K562 (cell line): ENCODE measurements around the gene BCKDHB. TPM values are rescaled to one million over a fixed set of nuclear protein-coding genes. Genes with fewer than 3 reads are reported as not detected.

Source experiments
- ATAC-seq: fragments of 200-7000 bp; cut with Tn5 transposase; 3 replicates; pipeline ENCODE4 v1.9.1; 2020; ENCODE audit warnings: moderate library complexity
- BruUV-seq: library from RNA; stranded (reverse); fragments of 400-500 nt; replicated peaks from 2 replicates; lab custom pipeline; 2021; lab: Mats Ljungman, UMichigan
- CTCF ChIA-PET: fragments of 300-600 bp; formaldehyde crosslinking; extraction: SDS; loops from one replicate; lab custom pipeline; 2021; ENCODE audit warnings: low intra/inter-chr PET ratio; lab: Yijun Ruan, JAX
- POLR2A ChIA-PET: fragments of 300-600, 350-650 bp; sonication (Branson Sonifier 250); formaldehyde crosslinking; extraction: SDS; loops from one replicate; lab custom pipeline; 2021; ENCODE audit warnings: antibody characterized with exemption, inconsistent platforms; lab: Yijun Ruan, JAX
- DNase-seq, 4 experiments: peaks; one replicate each; pipeline versions ENCODE4 v3.0.0 to v3.0.0-alpha.2; 2011 to 2018; ENCODE audit warnings: low spot score in 3 of 4, mixed read lengths in 3 of 4; ENCODE audit errors: extremely low read depth in 1 of 4
- FAIRE-seq: peaks from 2 replicates; lab custom pipeline; 2011; peaks lifted over from hg19 to GRCh38; lab: Jason Lieb, UNC
- H2AFZ ChIP-seq: 2 replicates; pipeline ENCODE4 v1.6.0; 2011; ENCODE audit warnings: low read depth, low read length, control low read depth, inconsistent platforms
- H3K27ac ChIP-seq: fragments of 200-600 bp; 3 replicates; pipeline ENCODE4 v1.8.0; 2011; ENCODE audit warnings: low read depth, mild to moderate bottlenecking, control low read depth, inconsistent platforms, low read length, moderate library complexity, mixed read lengths; ENCODE audit errors: extremely low read depth
- H3K27me3 ChIP-seq, 2 experiments: fragments of 300-600 bp in 1 of 2; 2 replicates in 1 of 2; 3 replicates in 1 of 2; pipeline versions ENCODE4 v1.6.0 to v1.8.0; 2011; ENCODE audit warnings: inconsistent platforms in 2 of 2, low read length in 2 of 2, mild to moderate bottlenecking in 1 of 2, mixed read lengths in 1 of 2, moderate library complexity in 1 of 2; ENCODE audit not compliant: control insufficient read depth in 2 of 2, insufficient read depth in 2 of 2
- H3K36me3 ChIP-seq: fragments of 300-600 bp; 3 replicates; pipeline ENCODE4 v1.8.0; 2011; ENCODE audit warnings: mild to moderate bottlenecking, low read length, inconsistent platforms; ENCODE audit not compliant: control insufficient read depth, insufficient read depth
- H3K4me1 ChIP-seq, 2 experiments: fragments of 200-600 bp in 1 of 2; replicated peaks in 1 of 2; 2 replicates in 1 of 2; 3 replicates in 1 of 2; pipeline versions ENCODE4 v1.5.1 to v1.8.0; 2011; ENCODE audit warnings: inconsistent platforms in 2 of 2, low read length in 2 of 2, mild to moderate bottlenecking in 1 of 2, mixed read lengths in 1 of 2, moderate library complexity in 1 of 2; ENCODE audit not compliant: control insufficient read depth in 2 of 2, insufficient read depth in 2 of 2
- H3K4me2 ChIP-seq: 2 replicates; pipeline ENCODE4 v1.6.1; 2011; ENCODE audit warnings: low read length, control low read depth, inconsistent platforms, mixed read lengths; ENCODE audit not compliant: insufficient read depth
- H3K4me3 ChIP-seq: fragments of 200-600 bp; sonication (generic), shearing (Covaris generic); 2 replicates; pipeline ENCODE4 v1.5.1; 2016; ENCODE audit warnings: control low read depth, inconsistent platforms
- H3K79me2 ChIP-seq: fragments of 200-600 bp; 3 replicates; pipeline ENCODE4 v1.8.0; 2011; ENCODE audit warnings: low read length, inconsistent platforms; ENCODE audit not compliant: control insufficient read depth, insufficient read depth
- H3K9ac ChIP-seq, 2 experiments: 2 replicates each; pipeline versions ENCODE4 v1.6.0 to v1.6.1; 2011; ENCODE audit warnings: low read depth in 2 of 2, low read length in 2 of 2, control low read depth in 1 of 2, inconsistent platforms in 1 of 2, mild to moderate bottlenecking in 1 of 2, mixed read lengths in 1 of 2; ENCODE audit not compliant: insufficient read depth in 1 of 2
- H3K9me1 ChIP-seq: one replicate; pipeline ENCODE4 v1.6.0; 2011; ENCODE audit warnings: inconsistent platforms, mild to moderate bottlenecking, low read length, moderate library complexity; ENCODE audit not compliant: control insufficient read depth, insufficient read depth
- H3K9me3 ChIP-seq: replicated peaks from 2 replicates; pipeline ENCODE4 v1.5.1; 2011; ENCODE audit warnings: low read depth, low read length, inconsistent platforms; ENCODE audit not compliant: control insufficient read depth, insufficient read depth
- H4K20me1 ChIP-seq: replicated peaks from 2 replicates; pipeline ENCODE4 v1.6.1; 2011; ENCODE audit warnings: low read length, inconsistent platforms, mixed read lengths; ENCODE audit not compliant: control insufficient read depth, insufficient read depth
- ATF3 ChIP-seq, 2 experiments: fragments of 450-650 bp in 1 of 2; sonication (generic) in 1 of 2; formaldehyde crosslinking in 1 of 2; IDR thresholded peaks in 1 of 2; conservative IDR thresholded peaks in 1 of 2; 2 replicates each; pipeline versions ENCODE4 v1.6.1 to v1.8.1; 2016 to 2023; ENCODE audit warnings: mild to moderate bottlenecking in 2 of 2, moderate library complexity in 2 of 2, inconsistent platforms in 1 of 2, missing genetic modification reagents in 1 of 2
- FOXM1 ChIP-seq, 2 experiments: fragments of 450-650 bp in 1 of 2; sonication (generic) in 1 of 2; formaldehyde crosslinking in 1 of 2; IDR thresholded peaks; 2 replicates each; pipeline versions ENCODE4 v1.6.1 to v1.9.0; 2017 to 2022; ENCODE audit warnings: low read depth in 2 of 2, mild to moderate bottlenecking in 2 of 2, missing genetic modification reagents in 1 of 2, moderate library complexity in 1 of 2
- MCM3 ChIP-seq: fragments of 450-650 bp; IDR thresholded peaks from 2 replicates; pipeline ENCODE4 v1.6.1; 2016
- ZBTB12 ChIP-seq: fragments of 250-450 bp; sonication (Bioruptor Pico); IDR thresholded peaks from 2 replicates; pipeline ENCODE4 v1.4.0; 2020
- ZBTB17 ChIP-seq: fragments of 450-650 bp; formaldehyde crosslinking; IDR thresholded peaks from 2 replicates; pipeline ENCODE4 v1.4.0; 2020; ENCODE audit warnings: mild to moderate bottlenecking
- ZNF512 ChIP-seq: IDR thresholded peaks from 2 replicates; pipeline ENCODE4 v1.6.1; 2016; ENCODE audit warnings: missing genetic modification characterization, missing compliant biosample characterization
- WGBS: fragments of 100-300 bp; shearing (Covaris generic); methylation state at CpG from one replicate; pipeline ENCODE4 v1.1.6; 2016; ENCODE audit warnings: low coverage, mixed read lengths; ENCODE audit not compliant: insufficient coverage; ENCODE audit errors: missing lambda C conversion rate; 5-methylcytosine and 5-hydroxymethylcytosine counted together
- in situ Hi-C: fragments of 300-500 bp; cut with MboI; formaldehyde crosslinking; loops from 4 replicates; pipeline ENCODE4 v1.15.0; 2018; ENCODE audit warnings: inconsistent platforms, mixed read lengths
- intact Hi-C: fragments of 100-400 bp; cut with micrococcal nuclease; formaldehyde crosslinking; loops from 2 replicates; pipeline ENCODE4 v1.14.2; 2022
- polyA plus RNA-seq, 8 experiments: library from polyadenylated mRNA; depleted of rRNA in 4 of 8; stranded (reverse) in 5 of 8; unstranded in 3 of 8; fragments of >200 nt; fragmentation: Nextera tagmentation in 2 of 8; fragmentation: Illumina TruSeq in 1 of 8; extraction: Ambion mirVana in 2 of 8; extraction: Trizol in 1 of 8; gene quantifications; 2 replicates each; pipeline versions ENCODE4 v1.2.1 to v1.2.3, GENCODE V29; 2011 to 2014; ENCODE audit warnings: inconsistent platforms in 1 of 8, missing spikeins in 1 of 8
- total RNA-seq, 7 experiments: library from RNA; depleted of rRNA in 6 of 7; stranded (reverse); fragments of >200 nt in 6 of 7; fragmentation: Illumina TruSeq in 2 of 7; extraction: Trizol in 2 of 7; gene quantifications; 2 replicates each; pipeline versions ENCODE4 v1.2.1 to v1.2.3, GENCODE V29; 2011 to 2021; ENCODE audit warnings: low replicate concordance in 1 of 7
- TF ChIP-seq, protein P1 (sequence below), 2 experiments: fragments of 450-650 bp; IDR thresholded peaks; 2 replicates each; pipeline ENCODE4 v1.6.1; 2018; ENCODE audit warnings: mild to moderate bottlenecking in 2 of 2, low read depth in 1 of 2; ENCODE audit not compliant: partially characterized antibody in 2 of 2

BCKDHB gene
- total and polyA plus RNA-seq, 9 of the 15 experiments (the other 6 are each of a cell fraction or from before 2014, with no cell fraction given) = 4.1 to 23.7 (median 7.5) TPM

DNA sequence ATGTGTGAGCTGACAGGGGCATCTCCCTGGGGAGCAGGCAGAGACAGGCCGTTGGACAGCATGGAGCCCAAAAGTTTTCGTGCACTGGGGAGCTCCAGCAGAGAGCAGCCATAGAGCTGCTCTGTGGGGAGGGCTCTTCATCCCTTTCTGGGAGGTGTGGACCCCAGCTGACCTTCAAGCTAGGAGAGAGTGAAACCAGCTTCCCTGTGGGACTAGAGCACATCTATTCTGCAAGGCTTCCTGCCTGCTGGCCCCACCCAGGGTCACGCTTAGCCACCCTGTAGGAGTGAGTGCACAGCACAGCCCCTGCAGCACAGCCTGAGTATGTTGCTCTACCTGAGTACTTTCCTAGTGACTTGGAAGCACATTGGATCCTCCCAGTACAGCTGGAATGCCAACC lies 183.3 kb downstream of the BCKDHB start:
- intact Hi-C loops (no loop called here), in situ Hi-C loops (no loop called here)
- no peak overlapping the region for H3K4me3 ChIP-seq
- H3K27ac ChIP-seq = no peak overlapping the region
- no peaks in the 10 kb centered on the region for H3K4me1 ChIP-seq
- DNase-seq = no peak
- FAIRE-seq = no peak
- H3K9me1 ChIP-seq = no peaks in the 10 kb centered on the region
- TF ChIP-seq ZBTB12 (CRISPR knock-in tag) = no peak
- no peak for TF ChIP-seq ZNF512 (tag)
- TF ChIP-seq, protein P1, sequence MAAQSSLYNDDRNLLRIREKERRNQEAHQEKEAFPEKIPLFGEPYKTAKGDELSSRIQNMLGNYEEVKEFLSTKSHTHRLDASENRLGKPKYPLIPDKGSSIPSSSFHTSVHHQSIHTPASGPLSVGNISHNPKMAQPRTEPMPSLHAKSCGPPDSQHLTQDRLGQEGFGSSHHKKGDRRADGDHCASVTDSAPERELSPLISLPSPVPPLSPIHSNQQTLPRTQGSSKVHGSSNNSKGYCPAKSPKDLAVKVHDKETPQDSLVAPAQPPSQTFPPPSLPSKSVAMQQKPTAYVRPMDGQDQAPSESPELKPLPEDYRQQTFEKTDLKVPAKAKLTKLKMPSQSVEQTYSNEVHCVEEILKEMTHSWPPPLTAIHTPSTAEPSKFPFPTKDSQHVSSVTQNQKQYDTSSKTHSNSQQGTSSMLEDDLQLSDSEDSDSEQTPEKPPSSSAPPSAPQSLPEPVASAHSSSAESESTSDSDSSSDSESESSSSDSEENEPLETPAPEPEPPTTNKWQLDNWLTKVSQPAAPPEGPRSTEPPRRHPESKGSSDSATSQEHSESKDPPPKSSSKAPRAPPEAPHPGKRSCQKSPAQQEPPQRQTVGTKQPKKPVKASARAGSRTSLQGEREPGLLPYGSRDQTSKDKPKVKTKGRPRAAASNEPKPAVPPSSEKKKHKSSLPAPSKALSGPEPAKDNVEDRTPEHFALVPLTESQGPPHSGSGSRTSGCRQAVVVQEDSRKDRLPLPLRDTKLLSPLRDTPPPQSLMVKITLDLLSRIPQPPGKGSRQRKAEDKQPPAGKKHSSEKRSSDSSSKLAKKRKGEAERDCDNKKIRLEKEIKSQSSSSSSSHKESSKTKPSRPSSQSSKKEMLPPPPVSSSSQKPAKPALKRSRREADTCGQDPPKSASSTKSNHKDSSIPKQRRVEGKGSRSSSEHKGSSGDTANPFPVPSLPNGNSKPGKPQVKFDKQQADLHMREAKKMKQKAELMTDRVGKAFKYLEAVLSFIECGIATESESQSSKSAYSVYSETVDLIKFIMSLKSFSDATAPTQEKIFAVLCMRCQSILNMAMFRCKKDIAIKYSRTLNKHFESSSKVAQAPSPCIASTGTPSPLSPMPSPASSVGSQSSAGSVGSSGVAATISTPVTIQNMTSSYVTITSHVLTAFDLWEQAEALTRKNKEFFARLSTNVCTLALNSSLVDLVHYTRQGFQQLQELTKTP (IDR thresholded peaks at IDR 0.05; ENCODE audit: low read depth in 1 of 2, partially characterized antibody in 2 of 2) = no peak
- TF ChIP-seq ZBTB17 (CRISPR knock-in tag) = no peak
- no peak for TF ChIP-seq ATF3 (IDR thresholded peaks at IDR 0.05)
- no peak for TF ChIP-seq ATF3 (CRISPR knock-in tag; conservative IDR thresholded peaks at IDR 0.05)
- TF ChIP-seq FOXM1 (IDR thresholded peaks at IDR 0.05; ENCODE audit: low read depth) = no peak
- TF ChIP-seq FOXM1 (CRISPR knock-in tag; IDR thresholded peaks at IDR 0.05; ENCODE audit: low read depth) = no peak
- no peak for TF ChIP-seq MCM3
- no peaks in the 10 kb centered on the region for H3K27me3 ChIP-seq
- H3K4me2 ChIP-seq = no peak overlapping the region
- no peak for ATAC-seq
- no peaks in the 10 kb centered on the region for H3K9me3 ChIP-seq
- POLR2A ChIA-PET = no interaction called here
- H3K79me2 ChIP-seq = no peaks in the 10 kb centered on the region
- CTCF ChIA-PET = no interaction called here
- no peaks in the 10 kb centered on the region for H3K36me3 ChIP-seq
- H3K9ac ChIP-seq = no peak overlapping the region
- no peaks in the 10 kb centered on the region for H4K20me1 ChIP-seq
- H2AFZ ChIP-seq = no peak overlapping the region
- WGBS = 21% methylated on average over 2 of the region's 3 CpGs
- no TSS peak for BruUV-seq
